HL-60 (cell line): ENCODE data around the gene BIRC5.

Experiments used
- DNase-seq, 2 experiments: peaks; one replicate each; pipeline ENCODE4 v3.0.0-alpha.2; 2010 to 2020; ENCODE audit warnings: low read depth in 1 of 2, low spot score in 1 of 2
- H3K27ac ChIP-seq: fragments of 250-450 bp; sonication (Bioruptor Pico); replicated peaks from 2 replicates; pipeline ENCODE4 v1.5.1; 2020; ENCODE audit warnings: mild to moderate bottlenecking, moderate library complexity
- H3K27me3 ChIP-seq: fragments of 250-450 bp; sonication (Bioruptor Pico); 2 replicates; pipeline ENCODE4 v1.5.1; 2021; ENCODE audit warnings: mild to moderate bottlenecking, moderate library complexity; ENCODE audit not compliant: insufficient read depth, poor library complexity, severe bottlenecking
- H3K4me3 ChIP-seq: replicated peaks from 2 replicates; pipeline ENCODE4 v1.5.1; 2011; ENCODE audit warnings: mild to moderate bottlenecking, control low read depth, low read length; ENCODE audit not compliant: insufficient read depth
- GABPA ChIP-seq: IDR thresholded peaks from 2 replicates; pipeline ENCODE4 v1.6.1; 2012; ENCODE audit warnings: low read depth
- POLR2AphosphoS5 ChIP-seq: IDR thresholded peaks from 2 replicates; pipeline ENCODE4 v1.6.1; 2012; ENCODE audit warnings: low read depth
- REST ChIP-seq: IDR thresholded peaks from 2 replicates; pipeline ENCODE4 v1.6.1; 2012; ENCODE audit warnings: low read depth; ENCODE audit not compliant: insufficient replicate concordance
- SPI1 ChIP-seq: IDR thresholded peaks from 2 replicates; pipeline ENCODE4 v1.6.1; 2012; ENCODE audit warnings: low read depth, mild to moderate bottlenecking, borderline replicate concordance
- TF ChIP-seq, protein P1 (sequence below): IDR thresholded peaks from one replicate; pipeline ENCODE4 v1.5.1; 2011; ENCODE audit warnings: low read length, control low read depth, inconsistent platforms; ENCODE audit not compliant: insufficient read depth

Gene BIRC5

GRCh38 chr17:78183916-78184315, 30.1 kb upstream of the BIRC5 start:
- TF ChIP-seq POLR2AphosphoS5 (no peak), SPI1 (no peak), REST (no peak), GABPA (no peak)
- TF ChIP-seq, protein P1, sequence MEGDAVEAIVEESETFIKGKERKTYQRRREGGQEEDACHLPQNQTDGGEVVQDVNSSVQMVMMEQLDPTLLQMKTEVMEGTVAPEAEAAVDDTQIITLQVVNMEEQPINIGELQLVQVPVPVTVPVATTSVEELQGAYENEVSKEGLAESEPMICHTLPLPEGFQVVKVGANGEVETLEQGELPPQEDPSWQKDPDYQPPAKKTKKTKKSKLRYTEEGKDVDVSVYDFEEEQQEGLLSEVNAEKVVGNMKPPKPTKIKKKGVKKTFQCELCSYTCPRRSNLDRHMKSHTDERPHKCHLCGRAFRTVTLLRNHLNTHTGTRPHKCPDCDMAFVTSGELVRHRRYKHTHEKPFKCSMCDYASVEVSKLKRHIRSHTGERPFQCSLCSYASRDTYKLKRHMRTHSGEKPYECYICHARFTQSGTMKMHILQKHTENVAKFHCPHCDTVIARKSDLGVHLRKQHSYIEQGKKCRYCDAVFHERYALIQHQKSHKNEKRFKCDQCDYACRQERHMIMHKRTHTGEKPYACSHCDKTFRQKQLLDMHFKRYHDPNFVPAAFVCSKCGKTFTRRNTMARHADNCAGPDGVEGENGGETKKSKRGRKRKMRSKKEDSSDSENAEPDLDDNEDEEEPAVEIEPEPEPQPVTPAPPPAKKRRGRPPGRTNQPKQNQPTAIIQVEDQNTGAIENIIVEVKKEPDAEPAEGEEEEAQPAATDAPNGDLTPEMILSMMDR = no peak
- Histone ChIP-seq H3K27me3 (no peaks in the 10 kb centered on the region), H3K27ac (no peak overlapping the region), H3K4me3 (no peak overlapping the region)
- DNase-seq = no peak

DNA sequence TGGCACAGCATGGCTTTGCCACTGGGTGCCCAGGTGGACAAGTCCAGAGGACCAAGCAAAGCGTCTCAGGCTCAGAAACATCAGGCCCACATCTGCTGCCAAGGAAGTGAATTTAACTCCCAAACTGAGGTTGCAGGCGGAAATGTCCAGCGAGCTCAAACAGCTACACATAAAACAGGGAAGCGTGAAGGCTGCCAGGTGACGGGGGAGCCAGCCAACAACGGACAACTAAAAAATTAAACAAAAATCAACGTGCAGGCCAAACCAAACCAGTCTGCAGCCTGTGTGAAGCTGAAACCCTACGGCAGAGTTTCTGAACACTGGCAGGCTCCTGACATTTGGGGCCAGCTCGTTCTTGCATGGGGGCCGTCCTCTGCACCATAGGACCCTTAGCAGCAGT, 29.7 kb upstream of the BIRC5 start:
- H3K4me3 ChIP-seq = no peak overlapping the region
- no peak for TF ChIP-seq POLR2AphosphoS5
- TF ChIP-seq, protein P1 = no peak
- TF ChIP-seq SPI1 = no peak
- TF ChIP-seq REST = no peak
- TF ChIP-seq GABPA = no peak
- no peaks in the 10 kb centered on the region for H3K27me3 ChIP-seq
- no peak overlapping the region for H3K27ac ChIP-seq
- no peak for DNase-seq

DNA sequence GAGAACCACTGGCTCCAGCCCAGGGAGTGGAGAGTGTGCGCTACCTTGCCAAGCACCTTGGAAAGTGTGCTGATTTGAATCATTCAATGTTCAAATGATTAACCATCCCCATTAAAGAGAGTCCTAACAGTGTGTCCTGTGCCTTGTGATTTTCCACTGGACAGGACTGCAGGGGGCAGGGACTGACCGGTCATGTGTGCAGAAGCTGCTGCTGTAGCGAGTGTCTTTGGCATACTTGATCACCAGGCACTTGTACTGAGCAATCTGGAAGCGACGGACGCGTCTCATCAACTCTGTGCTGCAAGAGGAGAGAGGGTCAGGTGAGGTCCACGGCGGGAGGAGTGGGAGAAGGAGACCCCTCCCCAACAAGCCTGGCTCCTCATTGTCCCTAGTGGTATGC, 29.2 kb upstream of the BIRC5 start:
- no peak for TF ChIP-seq POLR2AphosphoS5
- TF ChIP-seq, protein P1 = no peak
- TF ChIP-seq SPI1 = no peak
- no peak for TF ChIP-seq REST
- Histone ChIP-seq H3K27ac (no peak overlapping the region), H3K4me3 (no peak overlapping the region), H3K27me3 (no peaks in the 10 kb centered on the region)
- DNase-seq = no peak
